ENCODE results near the gene INTS7.

DNA sequence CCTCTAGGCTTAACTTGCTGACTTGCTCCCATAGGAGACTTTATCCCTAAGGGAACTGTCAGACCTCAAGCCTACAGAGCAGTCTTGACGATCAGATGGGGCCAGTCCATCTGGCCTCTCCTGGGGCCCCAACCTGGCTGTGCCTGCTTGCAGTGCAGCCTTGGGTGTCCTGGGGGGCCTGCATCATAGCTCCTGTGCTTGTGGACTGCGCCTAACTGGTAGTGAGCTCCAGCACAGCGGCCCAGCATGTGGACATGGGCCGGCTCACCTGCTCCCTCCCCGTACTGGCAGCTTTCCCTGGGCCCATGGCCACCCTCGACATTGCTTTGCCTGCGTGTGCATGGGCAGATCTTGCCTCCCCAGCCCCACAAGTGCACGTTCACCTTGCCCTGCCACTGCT lies 76.1 kb downstream of the INTS7 start:
- TF ChIP-seq, protein P1, sequence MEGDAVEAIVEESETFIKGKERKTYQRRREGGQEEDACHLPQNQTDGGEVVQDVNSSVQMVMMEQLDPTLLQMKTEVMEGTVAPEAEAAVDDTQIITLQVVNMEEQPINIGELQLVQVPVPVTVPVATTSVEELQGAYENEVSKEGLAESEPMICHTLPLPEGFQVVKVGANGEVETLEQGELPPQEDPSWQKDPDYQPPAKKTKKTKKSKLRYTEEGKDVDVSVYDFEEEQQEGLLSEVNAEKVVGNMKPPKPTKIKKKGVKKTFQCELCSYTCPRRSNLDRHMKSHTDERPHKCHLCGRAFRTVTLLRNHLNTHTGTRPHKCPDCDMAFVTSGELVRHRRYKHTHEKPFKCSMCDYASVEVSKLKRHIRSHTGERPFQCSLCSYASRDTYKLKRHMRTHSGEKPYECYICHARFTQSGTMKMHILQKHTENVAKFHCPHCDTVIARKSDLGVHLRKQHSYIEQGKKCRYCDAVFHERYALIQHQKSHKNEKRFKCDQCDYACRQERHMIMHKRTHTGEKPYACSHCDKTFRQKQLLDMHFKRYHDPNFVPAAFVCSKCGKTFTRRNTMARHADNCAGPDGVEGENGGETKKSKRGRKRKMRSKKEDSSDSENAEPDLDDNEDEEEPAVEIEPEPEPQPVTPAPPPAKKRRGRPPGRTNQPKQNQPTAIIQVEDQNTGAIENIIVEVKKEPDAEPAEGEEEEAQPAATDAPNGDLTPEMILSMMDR (IDR thresholded peaks at IDR 0.05; ENCODE audit: low read depth, low read length) = no peak
- no peak for TF ChIP-seq POLR2A (IDR thresholded peaks at IDR 0.05; ENCODE audit: extremely low read depth, insufficient read length)
- TF ChIP-seq, protein P2, sequence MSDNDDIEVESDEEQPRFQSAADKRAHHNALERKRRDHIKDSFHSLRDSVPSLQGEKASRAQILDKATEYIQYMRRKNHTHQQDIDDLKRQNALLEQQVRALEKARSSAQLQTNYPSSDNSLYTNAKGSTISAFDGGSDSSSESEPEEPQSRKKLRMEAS (IDR thresholded peaks at IDR 0.05; ENCODE audit: low read depth, low read length) = no peak
